PC-9 (cell line): ENCODE results near the gene PPP1R16B.

Source experiments
- CTCF ChIP-seq: fragments of 200-600 bp; sonication (generic); conservative IDR thresholded peaks from 2 replicates; pipeline ENCODE4 v1.6.1; 2017; ENCODE audit warnings: mixed run types, antibody characterized with exemption, mild to moderate bottlenecking, moderate library complexity
- EZH2 ChIP-seq: fragments of 200-600 bp; sonication (generic); IDR thresholded peaks from 2 replicates; pipeline ENCODE4 v1.8.0; 2017; ENCODE audit warnings: antibody characterized with exemption, low read depth

- TF ChIP-seq EZH2 (no peak), CTCF (no peak)
These were observed 46.4 kb upstream of the PPP1R16B start for GRCh38 chr20:38759106-38759505.
